Activated CD8-positive, alpha-beta memory T cell treated with anti-CD3 and anti-CD28 coated beads for 36 hours (primary cell): ENCODE results near the gene MED25. TPM values are rescaled to one million over a fixed set of nuclear protein-coding genes. Genes with fewer than 3 reads are reported as not detected.
"Not testable (repeated sequence)": the region's sequence is repeated elsewhere in the genome, so short reads cannot be mapped to it uniquely, and the experiment has no call there.

ENCODE experiments used
- CTCF ChIA-PET: fragments of 350-600 bp; sonication (Branson Sonifier 250); formaldehyde crosslinking; loops from one replicate; lab custom pipeline; 2021; ENCODE audit warnings: antibody characterized with exemption; lab: Charles Lee
- POLR2A ChIA-PET: fragments of 350-600 bp; sonication (Branson Sonifier 250); formaldehyde crosslinking; loops from one replicate; lab custom pipeline; 2021; ENCODE audit warnings: antibody characterized with exemption; lab: Charles Lee
- total RNA-seq, 2 experiments: library from RNA; stranded (reverse); gene quantifications; one replicate each; pipeline ENCODE4 v1.2.3, GENCODE V29; 2021

The MED25 gene
- total RNA-seq, 2 experiments from 2014 or later, result 44.8 to 48.2 TPM

DNA sequence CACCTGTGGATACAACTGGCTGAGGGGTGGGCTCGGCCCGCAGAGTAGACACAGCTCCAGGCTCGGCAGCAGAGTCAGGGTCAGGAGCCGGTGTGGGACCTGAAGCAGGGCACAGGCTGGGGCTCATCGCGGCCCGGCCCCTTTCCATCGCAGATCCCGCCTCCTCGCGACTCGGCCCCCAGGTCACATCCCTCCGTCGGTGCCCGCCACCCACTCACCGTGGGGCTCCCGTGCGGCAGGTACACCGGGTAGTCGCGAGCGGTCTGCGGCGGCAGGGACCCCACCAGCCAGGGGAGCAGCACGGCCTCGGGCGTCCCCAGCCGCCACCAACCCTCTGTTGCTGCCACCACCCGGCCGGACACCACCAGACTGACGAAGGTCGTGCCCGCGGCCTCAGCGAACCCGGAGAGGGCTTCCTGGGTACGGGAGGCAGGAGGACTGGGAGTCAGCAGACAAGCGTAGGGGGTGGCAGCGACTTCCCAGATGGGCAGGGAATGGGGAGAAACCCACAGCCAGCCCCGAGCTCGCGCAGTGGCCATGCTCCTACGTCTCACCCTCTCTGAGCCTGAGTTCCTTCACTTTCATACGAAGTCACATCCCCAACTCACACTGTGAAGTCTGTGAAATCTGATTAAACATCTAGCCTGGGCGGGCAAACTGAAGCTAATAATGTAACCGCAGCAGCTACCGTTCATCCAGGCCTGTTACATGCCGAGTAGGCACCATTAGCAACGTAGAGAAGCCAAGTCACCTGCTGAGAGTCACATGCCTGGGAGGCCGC lies 8.7 kb upstream of the MED25 start:
- ChIA-PET CTCF (interaction anchor here (1.2 to 1.8 kb wide), 2 partner anchors 10 to 92 kb away, joined by 3 to 8 read pairs; no protein-coding TSS in a partner anchor), POLR2A (interaction anchor here (0.5 to 1.1 kb wide), 3 partner anchors 90 to 192 kb away, joined by 3 to 4 read pairs (median 3); no protein-coding TSS in a partner anchor)

DNA sequence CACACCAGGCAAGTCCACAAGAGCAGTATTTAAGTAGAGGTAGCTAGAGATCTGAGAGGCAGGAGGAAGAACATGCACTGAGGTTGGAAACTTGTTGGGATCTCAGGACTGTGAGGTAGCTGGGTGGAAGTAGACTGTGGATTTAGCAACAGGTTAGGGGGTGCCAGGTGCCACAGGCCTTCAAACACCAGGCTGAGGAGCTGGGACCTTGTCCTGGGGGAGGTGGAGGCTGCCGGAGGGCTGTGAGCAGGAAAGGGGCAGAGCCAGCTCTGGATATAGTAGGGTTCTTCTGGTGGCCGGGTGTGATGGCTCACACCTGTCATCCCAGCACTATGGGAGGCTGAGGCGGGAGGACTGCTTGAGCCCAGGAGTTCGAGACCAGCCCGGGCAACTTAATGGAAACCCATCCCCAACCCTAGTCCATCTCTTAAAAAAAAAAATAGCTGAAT lies 8.1 kb upstream of the MED25 start:
- POLR2A ChIA-PET, result interaction anchor here (1.1 kb wide), 1 partner anchor 192 kb away, joined by 4 read pairs; no protein-coding TSS in a partner anchor
- CTCF ChIA-PET, result interaction anchor here (0.6 to 1.8 kb wide), 2 partner anchors 93 to 426 kb away, joined by 4 to 8 read pairs; no protein-coding TSS in a partner anchor

DNA sequence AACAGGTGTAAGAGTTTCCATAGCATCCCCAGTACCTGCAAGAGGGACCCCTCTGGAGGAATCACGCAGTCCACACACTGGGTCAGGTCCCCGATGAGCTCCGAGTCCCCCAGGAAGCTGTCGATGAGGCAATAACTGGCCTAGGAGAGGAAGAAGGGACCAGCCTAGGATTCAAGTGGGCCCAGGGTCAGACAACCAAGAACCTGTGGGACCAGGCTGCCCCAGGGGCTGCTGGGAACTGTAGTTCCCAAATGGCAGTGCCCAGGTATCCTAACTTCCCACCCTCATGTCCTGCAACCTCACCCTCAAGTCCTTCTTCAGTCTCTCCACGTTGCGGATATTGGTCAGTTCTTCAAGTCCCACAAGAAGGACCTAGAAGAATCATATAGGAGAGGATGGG lies 6.8 kb upstream of the MED25 start:
- ChIA-PET POLR2A (no interaction called here), CTCF (no interaction called here)

DNA sequence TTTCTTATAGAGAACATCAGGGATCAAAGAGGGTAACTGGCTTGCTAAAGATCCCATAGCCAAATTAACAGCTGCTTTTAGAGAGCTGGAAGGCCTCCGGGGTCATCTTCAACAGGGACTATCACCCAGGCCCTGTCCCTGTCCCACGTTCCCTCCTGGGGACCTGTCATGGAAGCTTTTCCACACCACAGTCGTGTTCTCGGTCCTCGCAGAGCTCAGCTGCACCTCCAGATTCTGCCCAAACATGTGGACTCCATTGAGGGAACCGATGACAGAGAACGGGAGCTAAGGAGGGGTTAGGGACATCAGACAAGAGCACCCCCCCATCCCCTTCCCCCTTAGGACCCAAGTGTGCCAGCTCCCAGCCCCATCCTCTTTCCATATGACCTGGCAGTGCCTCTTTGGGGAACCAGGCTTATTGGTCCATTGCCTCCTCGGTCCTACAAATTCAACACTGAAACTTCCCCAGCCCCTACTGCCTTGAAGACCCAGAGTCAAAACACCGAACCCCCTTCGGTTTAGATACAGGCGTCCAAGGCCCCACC lies 5.6 kb upstream of the MED25 start:
- ChIA-PET CTCF (interaction anchor here (1.0 kb wide), 1 partner anchor 128 kb away, joined by 3 read pairs; no protein-coding TSS in a partner anchor), POLR2A (no interaction called here)

DNA sequence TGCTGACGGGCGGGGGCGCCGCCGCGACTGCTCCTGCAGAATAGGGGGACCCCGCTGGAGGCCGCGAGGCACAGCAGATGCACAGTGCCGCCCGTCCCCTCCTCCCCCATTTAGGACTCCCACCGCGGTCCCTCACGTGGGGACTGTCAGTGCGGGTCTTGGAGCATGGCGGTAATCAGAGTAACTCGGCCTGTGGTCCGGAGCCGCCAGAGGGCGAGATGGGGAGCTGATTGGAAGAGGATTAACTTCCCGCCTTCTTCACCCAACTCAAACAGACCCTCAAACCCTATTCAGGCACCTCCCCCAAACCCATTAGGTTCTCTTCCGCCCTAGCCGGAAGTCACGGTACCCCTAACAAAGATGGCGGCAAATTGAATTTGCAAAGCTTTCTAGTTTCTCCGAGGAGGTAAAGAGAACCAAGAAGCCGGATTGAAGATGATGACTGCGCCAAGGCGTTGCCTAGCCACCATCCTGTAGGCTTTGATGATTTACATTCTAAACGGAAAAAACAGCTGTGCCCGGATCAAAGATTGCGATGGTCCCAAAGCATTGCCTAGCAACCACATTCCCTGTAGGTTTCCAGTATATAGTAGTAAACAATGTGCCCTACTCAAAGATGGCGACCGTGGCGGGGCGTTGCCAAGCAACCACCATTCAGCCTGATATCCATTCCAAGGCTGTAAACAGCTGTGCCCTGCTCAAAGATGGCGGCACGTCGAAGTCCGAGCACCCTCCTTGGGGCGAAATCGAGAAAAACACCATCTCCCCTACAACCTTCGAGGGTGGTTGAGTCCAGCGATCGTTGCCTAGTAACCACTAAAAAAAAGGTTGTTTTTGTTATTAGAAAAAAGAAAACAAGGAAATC lies 4.9 kb upstream of the MED25 start, which contains the start of gene FUZ:
Gene FUZ, minus strand, starts transcription at position 296 of the 865 bp plus-strand sequence. Its CDS starts 186 bp downstream, at position 110.
- POLR2A ChIA-PET, result interaction anchor here (0.5 to 0.8 kb wide), 3 partner anchors 47 to 89 kb away, joined by 3 to 6 read pairs (median 4); no protein-coding TSS in a partner anchor
- CTCF ChIA-PET, result interaction anchor here (1.0 kb wide), 1 partner anchor 129 kb away, joined by 3 read pairs; no protein-coding TSS in a partner anchor

DNA sequence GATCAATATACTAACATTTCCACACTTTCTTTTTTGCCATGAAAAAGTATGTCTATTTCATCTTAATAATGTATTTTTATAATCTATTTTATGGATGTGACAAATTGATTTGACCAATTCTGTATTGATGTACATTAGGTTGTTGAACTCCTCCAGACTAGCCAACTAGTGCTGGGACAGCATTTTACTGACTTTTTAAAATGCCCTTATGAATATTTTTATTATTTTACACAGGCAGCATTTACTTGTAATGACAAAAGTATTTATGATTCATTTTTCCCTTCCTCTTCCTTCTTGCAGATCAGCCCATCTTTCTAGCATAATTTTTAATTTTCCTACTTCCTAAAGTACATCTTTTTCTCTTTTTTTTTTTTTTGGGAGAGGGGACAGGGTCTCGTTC lies 4.1 kb upstream of the MED25 start:
- CTCF ChIA-PET, result no interaction called here
- POLR2A ChIA-PET, result interaction anchor here (0.8 kb wide), 1 partner anchor 48 kb away, joined by 4 read pairs; no protein-coding TSS in a partner anchor

DNA sequence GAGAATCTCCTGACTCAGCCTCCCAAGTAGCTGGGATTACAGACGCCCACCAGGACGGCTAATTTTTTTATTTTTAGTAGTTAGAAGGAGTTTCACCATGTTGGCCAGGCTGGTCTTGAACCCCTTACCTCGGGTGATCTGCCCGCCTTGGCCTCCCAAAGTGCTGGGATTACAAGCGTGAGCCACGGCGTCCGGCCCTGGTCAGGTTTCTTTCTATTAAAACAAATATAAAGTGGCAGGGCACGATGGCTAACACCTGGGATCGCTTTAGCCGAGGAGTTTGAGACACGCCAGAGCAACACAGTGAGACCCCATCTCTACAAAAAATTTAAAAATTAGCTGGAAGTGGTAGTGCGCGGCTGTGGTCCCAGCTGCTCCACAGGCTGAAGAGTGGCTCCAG lies 1.5 kb upstream of the MED25 start:
- POLR2A ChIA-PET, result no interaction called here

DNA sequence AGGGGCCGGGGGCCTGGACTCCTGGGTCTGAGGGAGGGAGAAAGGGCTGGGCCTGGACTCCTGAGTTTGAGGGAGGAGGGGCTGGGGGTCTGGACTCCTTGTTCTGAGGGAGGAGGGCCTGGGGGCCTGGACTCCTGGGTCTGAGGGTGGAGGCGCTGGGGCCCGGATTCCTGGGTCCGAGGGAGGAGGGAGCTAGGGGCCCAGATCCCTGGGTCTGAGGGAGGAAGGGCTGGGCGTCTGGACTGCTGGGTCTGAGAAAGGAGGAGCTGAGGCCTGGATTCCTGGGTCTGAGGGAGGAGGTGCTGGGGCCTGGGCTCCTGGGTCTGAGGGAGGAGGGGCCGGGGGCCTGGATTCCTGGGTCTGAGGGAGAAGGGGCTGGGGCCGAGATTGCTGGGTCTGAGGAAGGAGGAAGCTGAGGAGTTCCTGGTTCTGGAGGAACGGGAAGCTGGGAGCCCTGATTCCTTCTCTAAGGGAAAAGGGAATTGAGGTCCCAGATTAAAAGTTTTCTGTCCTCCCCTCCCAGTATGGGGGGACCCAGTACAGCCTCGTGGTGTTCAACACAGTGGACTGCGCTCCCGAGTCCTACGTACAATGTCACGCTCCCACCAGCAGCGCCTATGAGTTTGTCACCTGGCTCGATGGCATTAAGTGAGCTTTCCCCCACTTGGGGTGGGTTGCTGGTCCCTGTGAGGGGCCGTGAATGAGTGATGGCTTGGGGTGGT lies 721 bp downstream of the MED25 start:
- ChIA-PET POLR2A (no interaction called here), CTCF (interaction anchor here (1.1 to 1.2 kb wide), 2 partner anchors 10 to 102 kb away, joined by 3 read pairs; no protein-coding TSS in a partner anchor)

More for the DNA sequence above, 1.5 kb upstream of the MED25 start:
- CTCF ChIA-PET, result no interaction called here

DNA sequence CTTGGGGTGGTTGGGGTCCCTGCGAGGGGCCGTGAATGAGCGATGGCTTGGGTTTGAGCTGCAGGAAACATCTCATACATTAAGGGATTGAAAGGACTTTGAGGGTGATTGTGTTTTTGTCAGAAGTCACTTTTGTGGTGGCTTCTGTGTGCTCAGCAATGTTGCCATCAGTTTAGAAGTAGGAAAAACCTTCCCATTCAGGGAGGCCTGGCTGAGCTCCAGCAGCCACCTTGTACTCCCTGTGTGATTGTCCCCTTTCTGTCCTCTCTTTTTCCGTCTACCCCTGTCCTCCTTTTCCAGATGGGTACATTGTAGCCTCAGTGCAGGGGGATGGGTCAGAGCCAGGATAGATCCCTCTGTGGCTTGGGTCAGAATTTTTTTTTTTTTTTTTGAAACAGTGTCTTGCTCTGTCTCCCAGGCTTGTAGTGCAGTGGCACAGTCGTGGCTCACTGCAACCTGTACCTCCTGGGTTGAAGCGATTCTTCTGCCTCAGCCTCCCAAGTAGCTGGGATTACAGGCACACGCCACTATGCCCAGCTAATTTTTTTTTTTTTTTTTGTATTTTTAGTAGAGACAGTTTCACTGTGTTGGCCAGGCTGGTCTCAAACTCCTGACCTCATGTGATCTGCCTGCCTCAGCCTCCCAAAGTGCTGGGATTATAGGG lies 1.5 kb downstream of the MED25 start:
- POLR2A ChIA-PET, result not testable (repeated sequence)
- CTCF ChIA-PET, result interaction anchor here (1.2 kb wide), 1 partner anchor 11 kb away, joined by 3 read pairs; no protein-coding TSS in a partner anchor

DNA sequence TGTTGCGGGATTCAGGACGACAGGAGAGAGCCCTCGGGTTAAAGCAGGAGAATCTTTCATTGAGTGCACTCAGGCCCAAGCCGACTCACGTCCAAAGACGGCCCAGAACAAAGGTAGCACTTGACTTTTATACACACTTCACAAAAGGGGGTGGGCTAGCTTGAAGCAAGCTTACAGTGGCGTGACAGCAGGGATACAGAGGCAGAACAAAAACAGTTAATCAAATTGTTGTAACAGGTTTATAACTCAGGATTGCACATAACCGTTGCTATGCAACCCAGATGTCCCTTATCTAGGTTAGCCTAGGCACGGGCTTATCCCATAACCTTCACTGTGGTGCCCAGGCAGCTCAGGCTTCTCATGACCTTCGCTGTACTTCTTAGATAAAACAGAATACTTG lies 2.0 kb downstream of the MED25 start:
- POLR2A ChIA-PET, result no interaction called here
- CTCF ChIA-PET, result no interaction called here

DNA sequence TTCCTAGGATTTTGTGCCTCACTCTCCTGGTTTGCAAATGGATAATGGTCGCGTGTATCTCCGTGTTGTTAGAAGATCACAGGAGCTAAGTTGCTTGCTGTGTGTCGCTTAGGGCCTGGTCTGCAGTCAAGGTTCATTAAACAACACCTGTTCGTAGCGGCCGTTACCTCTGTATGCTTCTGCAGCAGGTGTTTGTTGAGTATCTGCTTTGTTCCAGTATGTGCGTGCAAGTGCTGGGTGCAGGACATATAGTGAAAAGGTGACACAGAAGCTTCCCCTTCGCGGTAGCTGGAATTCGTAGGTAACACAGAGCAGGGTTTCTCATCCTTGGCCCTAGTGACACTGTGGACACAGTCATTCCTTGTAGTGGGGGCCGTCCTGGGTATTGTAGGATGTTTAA lies 5.4 kb downstream of the MED25 start:
- CTCF ChIA-PET, result no interaction called here
- POLR2A ChIA-PET, result no interaction called here

DNA sequence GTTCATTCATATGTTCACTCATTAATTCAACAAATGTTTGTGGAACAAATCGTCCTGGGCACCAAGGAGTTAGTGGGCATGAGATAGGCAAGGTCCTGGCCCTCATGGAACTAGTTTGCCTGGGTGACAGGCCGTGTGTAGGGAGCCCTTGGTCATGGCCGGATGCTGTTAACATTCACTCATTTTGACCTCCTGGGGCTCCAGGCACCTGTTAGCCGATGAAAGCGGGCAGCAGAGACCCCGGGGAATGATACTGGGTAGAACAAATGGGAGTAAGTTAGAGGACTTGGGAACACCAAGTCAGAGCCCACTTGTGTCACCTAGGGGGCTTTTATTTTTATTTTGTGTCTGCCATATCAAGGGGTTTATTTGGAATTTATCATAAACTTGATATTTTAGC lies 6.6 kb downstream of the MED25 start:
- POLR2A ChIA-PET, result no interaction called here
- CTCF ChIA-PET, result no interaction called here

DNA sequence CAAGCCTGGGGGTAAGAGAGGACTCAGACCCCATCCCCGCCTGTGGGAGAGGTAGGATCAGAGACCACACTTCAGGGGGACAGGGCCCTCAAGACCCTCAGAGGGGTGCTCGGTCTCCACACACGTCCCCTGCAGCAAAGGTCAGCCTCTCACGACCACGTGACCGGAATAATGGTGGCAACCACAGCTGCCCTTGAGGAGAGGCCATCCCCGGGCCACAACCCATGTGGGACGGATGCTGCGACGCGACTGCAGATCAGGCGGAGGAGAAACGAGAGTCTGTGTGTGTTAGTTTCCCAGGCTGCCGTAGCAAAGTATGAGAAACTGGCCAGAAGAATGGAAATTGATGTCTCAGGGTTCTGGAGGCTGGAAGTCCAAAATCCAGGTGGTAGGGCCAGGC lies 8.9 kb downstream of the MED25 start:
- POLR2A ChIA-PET, result interaction anchor here (1.3 kb wide), 1 partner anchor 11 kb away, joined by 3 read pairs; no protein-coding TSS in a partner anchor
- CTCF ChIA-PET, result no interaction called here

DNA sequence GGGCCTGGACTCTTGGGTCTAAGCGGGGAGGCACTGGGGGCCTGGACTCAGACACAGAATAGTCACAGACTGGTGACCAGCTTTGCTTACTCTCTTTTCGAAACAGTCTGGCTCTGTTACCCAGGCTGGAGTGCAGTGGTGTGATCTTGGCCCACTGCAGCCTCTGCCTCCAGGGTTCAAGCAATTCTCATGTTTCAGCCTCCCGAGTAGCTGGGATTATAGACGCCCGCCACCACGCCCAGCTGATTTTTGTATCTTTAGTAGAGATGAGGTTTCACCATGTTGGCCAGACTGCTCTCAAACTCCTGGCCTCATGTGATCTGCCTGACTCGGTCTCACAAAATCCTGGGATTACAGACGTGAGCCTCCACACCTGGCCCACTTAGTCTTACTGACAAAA lies 11.1 kb downstream of the MED25 start:
- POLR2A ChIA-PET, result no interaction called here
- CTCF ChIA-PET, result no interaction called here

DNA sequence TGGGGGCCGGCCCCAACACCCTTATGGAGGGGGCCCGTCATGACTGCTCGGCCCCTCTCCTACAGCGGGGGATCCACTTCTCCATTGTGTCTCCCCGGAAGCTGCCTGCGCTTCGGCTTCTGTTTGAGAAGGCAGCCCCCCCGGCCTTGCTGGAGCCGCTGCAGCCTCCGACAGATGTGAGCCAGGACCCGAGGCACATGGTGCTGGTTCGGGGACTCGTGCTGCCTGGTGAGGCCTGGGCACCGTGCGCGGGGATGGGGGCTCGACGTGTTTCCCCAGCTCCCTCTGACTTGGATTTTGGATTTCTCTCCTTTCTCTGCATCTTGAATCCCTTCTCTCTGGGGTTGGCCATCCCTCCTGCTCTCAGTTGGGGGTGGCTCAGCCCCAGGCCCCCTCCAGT lies 11.6 kb downstream of the MED25 start:
- ChIA-PET CTCF (no interaction called here), POLR2A (no interaction called here)

DNA sequence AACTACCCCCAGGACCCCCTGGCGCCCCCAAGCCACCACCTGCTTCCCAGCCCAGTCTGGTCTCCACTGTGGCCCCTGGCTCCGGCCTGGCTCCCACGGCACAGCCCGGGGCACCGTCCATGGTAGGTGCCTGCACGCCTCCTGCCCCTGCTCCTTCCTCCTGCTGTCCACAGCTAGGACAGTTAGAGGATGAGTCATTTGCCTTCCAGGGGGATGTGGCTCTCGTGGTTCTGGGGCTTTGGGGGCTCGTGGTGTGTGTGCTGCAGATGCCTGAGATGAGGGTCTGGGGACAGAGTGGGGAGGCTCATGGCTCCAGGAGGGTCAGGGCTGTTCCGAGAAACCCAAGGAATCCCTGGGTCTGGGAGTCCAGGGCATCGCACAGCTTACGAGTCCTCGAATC lies 12.7 kb downstream of the MED25 start:
- CTCF ChIA-PET, result no interaction called here
- POLR2A ChIA-PET, result no interaction called here

DNA sequence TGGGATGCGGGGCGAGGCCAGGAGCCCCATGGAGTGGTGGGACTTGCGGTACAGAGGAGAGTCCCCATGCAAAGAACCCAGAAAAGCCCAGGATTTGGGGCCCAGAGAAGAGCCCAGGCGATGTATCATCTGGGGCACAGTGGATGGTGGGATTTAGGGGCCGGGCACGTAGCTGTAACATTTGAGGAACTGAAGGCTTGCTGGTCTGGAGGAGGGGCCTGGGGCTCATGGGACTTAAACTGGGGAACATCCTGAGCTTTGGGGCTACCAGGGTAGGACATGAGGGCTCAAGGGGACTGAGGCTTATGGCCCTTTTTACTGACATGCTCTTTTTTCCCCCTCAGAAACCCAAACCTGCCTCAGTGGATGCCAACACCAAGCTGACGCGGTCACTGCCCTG lies 13.5 kb downstream of the MED25 start:
- CTCF ChIA-PET, result no interaction called here
- POLR2A ChIA-PET, result no interaction called here

DNA sequence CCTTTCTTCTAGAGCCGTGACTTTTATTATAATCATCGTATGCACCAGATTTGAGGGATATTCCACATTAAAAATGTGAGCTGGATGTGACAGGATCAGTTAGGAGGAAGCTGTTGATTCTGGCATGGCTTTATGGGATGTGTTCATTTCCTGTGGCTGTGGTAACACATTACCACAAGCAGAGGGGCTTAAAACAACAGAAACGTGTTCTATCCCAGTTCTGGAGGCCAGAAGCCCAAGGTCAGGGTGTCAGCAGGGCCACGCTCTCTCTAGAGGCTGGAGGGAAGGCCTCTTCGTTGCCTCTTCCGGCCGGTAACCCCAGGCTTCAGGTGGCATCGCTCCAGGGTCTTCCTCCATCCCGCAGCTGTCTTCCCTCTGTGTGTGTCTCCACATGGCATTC lies 14.5 kb downstream of the MED25 start:
- CTCF ChIA-PET, result no interaction called here

More for the DNA sequence above, 14.5 kb downstream of the MED25 start:
- POLR2A ChIA-PET, result no interaction called here
